Adrenal gland (tissue), 5 donors: ENCODE data around the gene LRP1B.

Experiments
- CTCF ChIP-seq, 6 experiments: fragments of 450-650 bp in 4 of 6; fragments of 200-600 bp in 2 of 6; sonication (generic) in 1 of 6; IDR thresholded peaks; 1 replicate in 5 of 6; 2 replicates in 1 of 6; pipeline versions ENCODE4 v1.5.1 to v1.8.0; 2016 to 2021; ENCODE audit warnings: antibody characterized with exemption in 6 of 6, mild to moderate bottlenecking in 2 of 6, moderate library complexity in 1 of 6
- POLR2A ChIP-seq, 2 donors: fragments of 450-650 bp; IDR thresholded peaks; one replicate each; pipeline ENCODE4 v1.6.1; 2017; ENCODE audit warnings: antibody characterized with exemption in 2 of 2, mild to moderate bottlenecking in 2 of 2, moderate library complexity in 1 of 2
- donor health status: DM: no; HTN: no; CAD: no.

- TF ChIP-seq POLR2A (IDR thresholded peaks at IDR 0.05) (no peak), CTCF (IDR thresholded peaks at IDR 0.05) (no peak)
Observed at GRCh38 chr2:140905083-140905781, 1225.6 kb downstream of the LRP1B start.
